Ectodermal cell (in vitro differentiated cells): ENCODE measurements around the gene NOS3.
A peak's percentile ranks its signal among the peaks of the same experiment; 100 is the strongest.

ENCODE experiments used
- H3K27ac ChIP-seq: 2 replicates; pipeline ENCODE4 v1.7.0; 2013; ENCODE audit warnings: mild to moderate bottlenecking, low read depth, low read length; ENCODE audit not compliant: insufficient read depth, poor library complexity, severe bottlenecking
- H3K27me3 ChIP-seq: 2 replicates; pipeline ENCODE4 v1.7.0; 2013; ENCODE audit warnings: mild to moderate bottlenecking, low read length; ENCODE audit not compliant: insufficient read depth, control insufficient read depth, poor library complexity, severe bottlenecking
- H3K36me3 ChIP-seq: one replicate; pipeline ENCODE4 v1.7.0; 2013; ENCODE audit warnings: low read length; ENCODE audit not compliant: control insufficient read depth, insufficient read depth
- H3K4me1 ChIP-seq: one replicate; pipeline ENCODE4 v1.7.0; 2013; ENCODE audit warnings: low read length; ENCODE audit not compliant: control insufficient read depth, insufficient read depth
- H3K4me3 ChIP-seq: 2 replicates; pipeline ENCODE4 v1.7.0; 2013; ENCODE audit warnings: low read depth, low read length, control low read depth; ENCODE audit not compliant: insufficient read depth
- H3K9me3 ChIP-seq: 2 replicates; pipeline ENCODE4 v1.7.0; 2013; ENCODE audit warnings: mild to moderate bottlenecking, low read length, moderate library complexity; ENCODE audit not compliant: control insufficient read depth
- WGBS, 2 experiments: methylation state at CpG; one replicate each; pipeline ENCODE4 v1.1.7; 2013; ENCODE audit warnings: missing lambda C conversion rate in 2 of 2; 5-methylcytosine and 5-hydroxymethylcytosine counted together

Gene NOS3

DNA sequence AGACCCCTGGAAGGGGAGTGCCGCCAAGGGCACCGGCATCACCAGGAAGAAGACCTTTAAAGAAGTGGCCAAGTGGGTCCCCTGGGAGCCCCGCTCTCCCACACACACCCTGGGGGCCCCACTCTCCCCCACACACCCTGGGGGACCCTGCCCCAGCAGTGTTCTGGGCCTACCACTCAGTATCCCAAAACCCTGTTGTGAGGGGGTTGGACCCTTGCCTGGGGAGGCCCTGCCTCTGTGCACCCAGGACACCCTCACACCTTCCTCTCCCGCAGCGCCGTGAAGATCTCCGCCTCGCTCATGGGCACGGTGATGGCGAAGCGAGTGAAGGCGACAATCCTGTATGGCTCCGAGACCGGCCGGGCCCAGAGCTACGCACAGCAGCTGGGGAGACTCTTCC, 10.7 kb downstream of the NOS3 start:
- Histone ChIP-seq H3K27me3 (no peaks in the 10 kb centered on the region), H3K9me3 (no peaks in the 10 kb centered on the region), H3K4me3 (no peak overlapping the region), H3K27ac (no peak overlapping the region), H3K4me1 (peaks cover 8% of the 10 kb centered on the region), H3K36me3 (no peaks in the 10 kb centered on the region)
- WGBS, 2 experiments = 95 to 96% methylated on average over 16 of the region's 16 CpGs

- Histone ChIP-seq H3K9me3 (no peaks in the 10 kb centered on the region), H3K4me3 (no peak overlapping the region), H3K4me1 (peaks cover 7% of the 10 kb centered on the region), H3K27me3 (no peaks in the 10 kb centered on the region), H3K27ac (no peak overlapping the region), H3K36me3 (no peaks in the 10 kb centered on the region)
- WGBS, 2 experiments = 90 to 91% methylated on average over 12 of the region's 12 CpGs
Observed at GRCh38 chr7:151003572-151003971, 12.8 kb downstream of the NOS3 start.

DNA sequence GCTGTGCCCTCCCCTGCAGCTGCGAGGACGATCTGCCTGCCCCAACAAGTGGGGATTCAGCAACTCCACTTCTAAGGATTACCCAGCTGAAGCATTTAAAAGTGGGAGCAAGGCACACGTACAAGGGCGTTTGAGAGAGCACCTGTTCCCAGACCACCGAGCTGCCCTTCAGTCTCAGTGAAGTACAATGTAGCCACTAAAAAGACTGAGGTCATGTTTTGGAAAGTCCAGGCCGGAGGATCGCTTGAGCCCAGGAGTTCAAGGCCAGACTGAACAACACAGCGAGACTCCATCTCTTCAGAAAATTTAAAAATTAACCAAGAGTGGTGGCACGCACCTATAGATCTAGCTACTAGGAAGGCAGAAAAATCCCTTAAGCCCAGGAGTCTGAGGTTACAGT, 14.7 kb downstream of the NOS3 start:
- 86 to 88% methylated on average over 9 of the region's 9 CpGs for WGBS, 2 experiments
- Histone ChIP-seq H3K4me1 (peaks cover 20% of the 10 kb centered on the region), H3K27ac (no peak overlapping the region), H3K27me3 (no peaks in the 10 kb centered on the region), H3K36me3 (no peaks in the 10 kb centered on the region), H3K4me3 (no peak overlapping the region), H3K9me3 (no peaks in the 10 kb centered on the region)

- Histone ChIP-seq H3K9me3 (no peaks in the 10 kb centered on the region), H3K36me3 (no peaks in the 10 kb centered on the region), H3K4me1 (peaks cover 24% of the 10 kb centered on the region), H3K4me3 (no peak overlapping the region), H3K27me3 (no peaks in the 10 kb centered on the region), H3K27ac (no peak overlapping the region)
- 91 to 92% methylated on average over 23 of the region's 23 CpGs for WGBS, 2 experiments
Observed at GRCh38 chr7:151006590-151007300, 15.9 kb downstream of the NOS3 start.

DNA sequence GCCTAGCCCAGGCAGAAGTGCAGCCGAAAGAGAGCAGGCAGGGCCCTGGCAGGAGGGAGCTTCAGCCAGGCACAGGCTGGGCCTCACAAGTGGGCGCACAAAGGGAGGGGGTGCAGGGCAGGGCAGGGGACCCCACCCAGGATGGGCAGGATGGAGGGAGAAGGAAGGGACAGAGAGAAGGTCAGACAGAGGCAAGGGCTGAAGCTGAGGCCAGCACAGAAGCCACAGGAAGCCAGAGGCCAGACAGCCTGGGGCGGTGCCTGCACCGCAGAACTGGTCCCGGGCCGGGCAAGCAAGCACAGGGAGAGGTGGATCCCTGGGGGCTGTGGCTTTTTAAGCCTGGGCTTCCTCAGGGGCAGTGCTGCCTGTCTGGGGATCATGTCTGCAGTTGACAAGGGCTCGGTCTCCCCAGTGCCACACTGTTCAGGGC, 16.7 kb downstream of the NOS3 start:
- Histone ChIP-seq H3K36me3 (no peaks in the 10 kb centered on the region), H3K27me3 (no peaks in the 10 kb centered on the region), H3K4me3 (no peak overlapping the region), H3K27ac (no peak overlapping the region), H3K4me1 (peaks cover 27% of the 10 kb centered on the region), H3K9me3 (no peaks in the 10 kb centered on the region)
- WGBS, 2 experiments = 70 to 76% methylated on average over 7 of the region's 7 CpGs

GRCh38 chr7:151008143-151008510, 17.3 kb downstream of the NOS3 start:
- H3K27me3 ChIP-seq = no peaks in the 10 kb centered on the region
- no peaks in the 10 kb centered on the region for H3K36me3 ChIP-seq
- WGBS, 2 experiments = 80 to 81% methylated on average over 11 of the region's 11 CpGs
- H3K4me1 ChIP-seq = peaks cover 33% of the 10 kb centered on the region
- no peaks in the 10 kb centered on the region for H3K9me3 ChIP-seq
- no peak overlapping the region for H3K27ac ChIP-seq
- H3K4me3 ChIP-seq = no peak overlapping the region

DNA sequence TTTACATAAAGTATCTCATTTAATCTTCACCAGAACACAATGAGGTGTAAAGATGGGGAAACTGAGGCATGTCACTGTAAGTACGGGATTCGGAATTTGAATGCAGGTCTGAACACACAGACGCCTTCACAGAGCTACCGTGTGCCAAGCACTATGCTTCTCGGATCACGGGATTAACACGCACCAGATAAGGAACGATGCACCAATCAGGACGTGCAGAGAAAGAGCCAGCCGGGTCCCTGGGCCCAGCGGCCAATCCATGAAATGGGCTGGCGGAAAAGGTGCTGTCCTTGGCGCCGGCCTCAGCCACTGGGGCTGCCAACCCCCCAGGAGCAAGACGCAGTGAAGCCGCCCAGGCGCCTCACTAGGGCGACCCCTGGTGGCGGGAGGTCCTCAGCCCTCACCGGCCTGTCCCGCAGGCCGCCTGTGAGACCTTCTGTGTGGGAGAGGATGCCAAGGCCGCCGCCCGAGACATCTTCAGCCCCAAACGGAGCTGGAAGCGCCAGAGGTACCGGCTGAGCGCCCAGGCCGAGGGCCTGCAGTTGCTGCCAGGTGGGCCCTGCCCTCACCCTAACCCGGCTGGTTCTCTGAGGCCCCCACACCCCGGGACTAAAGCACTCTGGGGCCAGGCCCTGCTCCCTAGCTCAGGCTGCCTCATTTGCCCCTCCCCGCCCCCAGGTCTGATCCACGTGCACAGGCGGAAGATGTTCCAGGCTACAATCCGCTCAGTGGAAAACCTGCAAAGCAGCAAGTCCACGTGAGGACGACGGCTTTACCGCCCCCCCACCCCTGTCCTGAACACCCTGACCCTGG, 17.9 kb downstream of the NOS3 start:
- no peak overlapping the region for H3K4me3 ChIP-seq
- no peaks in the 10 kb centered on the region for H3K9me3 ChIP-seq
- no peaks in the 10 kb centered on the region for H3K27me3 ChIP-seq
- WGBS, 2 experiments = 69 to 73% methylated on average over 40 of the region's 40 CpGs
- no peak overlapping the region for H3K27ac ChIP-seq
- peaks cover 33% of the 10 kb centered on the region for H3K4me1 ChIP-seq
- no peaks in the 10 kb centered on the region for H3K36me3 ChIP-seq

GRCh38 chr7:151009327-151010036, 18.7 kb downstream of the NOS3 start:
- Histone ChIP-seq H3K36me3 (no peaks in the 10 kb centered on the region), H3K27me3 (no peaks in the 10 kb centered on the region), H3K27ac (no peak overlapping the region), H3K9me3 (no peaks in the 10 kb centered on the region), H3K4me1 (peaks cover 33% of the 10 kb centered on the region), H3K4me3 (peak overlapping the region; percentile 34)
- 74 to 77% methylated on average over 21 to 22 of the region's 22 CpGs for WGBS, 2 experiments

DNA sequence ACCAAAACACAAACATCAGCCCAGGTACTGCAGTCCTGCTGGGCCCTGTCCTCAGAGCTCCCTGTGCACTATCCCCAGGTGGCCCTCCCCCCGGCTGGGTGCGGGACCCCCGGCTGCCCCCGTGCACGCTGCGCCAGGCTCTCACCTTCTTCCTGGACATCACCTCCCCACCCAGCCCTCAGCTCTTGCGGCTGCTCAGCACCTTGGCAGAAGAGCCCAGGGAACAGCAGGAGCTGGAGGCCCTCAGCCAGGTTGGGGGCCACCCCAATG, 19.2 kb downstream of the NOS3 start:
- H3K27ac ChIP-seq = no peak overlapping the region
- H3K9me3 ChIP-seq = no peaks in the 10 kb centered on the region
- H3K4me3 ChIP-seq = peak overlapping the region; percentile 34
- H3K36me3 ChIP-seq = no peaks in the 10 kb centered on the region
- peaks cover 33% of the 10 kb centered on the region for H3K4me1 ChIP-seq
- WGBS, 2 experiments = 50 to 54% methylated on average over 7 of the region's 7 CpGs
- no peaks in the 10 kb centered on the region for H3K27me3 ChIP-seq
